Osteocyte (in vitro differentiated cells): ENCODE results near the gene CTXN1. TPM values are rescaled to one million over a fixed set of nuclear protein-coding genes. Genes with fewer than 3 reads are reported as not detected.

Experiments
- DNase-seq: peaks from one replicate; pipeline ENCODE4 v3.0.0; 2021; ENCODE audit warnings: mixed read lengths; ENCODE audit not compliant: unreplicated experiment; ENCODE audit errors: extremely low spot score
- H3K27ac Mint-ChIP-seq: one replicate; pipeline ENCODE4 v1.8.0; 2021; ENCODE audit warnings: mild to moderate bottlenecking, mixed read lengths; ENCODE audit not compliant: unreplicated experiment
- H3K27me3 Mint-ChIP-seq: one replicate; pipeline ENCODE4 v1.8.0; 2021; ENCODE audit warnings: mixed read lengths; ENCODE audit not compliant: unreplicated experiment
- H3K36me3 Mint-ChIP-seq: one replicate; pipeline ENCODE4 v1.8.0; 2021; ENCODE audit warnings: mixed read lengths; ENCODE audit not compliant: unreplicated experiment
- H3K4me1 Mint-ChIP-seq: one replicate; pipeline ENCODE4 v1.8.0; 2021; ENCODE audit warnings: mixed read lengths; ENCODE audit not compliant: unreplicated experiment
- H3K4me3 Mint-ChIP-seq: one replicate; pipeline ENCODE4 v1.8.0; 2021; ENCODE audit warnings: mild to moderate bottlenecking, moderate library complexity, mixed read lengths; ENCODE audit not compliant: unreplicated experiment
- H3K9me3 Mint-ChIP-seq: one replicate; pipeline ENCODE4 v1.8.0; 2021; ENCODE audit warnings: mixed read lengths; ENCODE audit not compliant: unreplicated experiment
- CTCF ChIP-seq: fragments of 200-600 bp; sonication (generic); IDR thresholded peaks from 2 replicates; pipeline ENCODE4 v1.5.0; 2021; ENCODE audit warnings: antibody characterized with exemption, mild to moderate bottlenecking, moderate library complexity
- total RNA-seq: library from RNA; stranded (reverse); gene quantifications from 2 replicates; pipeline ENCODE4 v1.2.1, GENCODE V29; 2021

CTXN1 gene
- total RNA-seq, 1 donor from 2014 or later, result 28.8 TPM

- peaks cover 17% of the 10 kb centered on the region for H3K4me1 Mint-ChIP-seq
- H3K27me3 Mint-ChIP-seq, result no peaks in the 10 kb centered on the region
- H3K4me3 Mint-ChIP-seq, result peak overlapping the region; percentile 86
- no peak overlapping the region for H3K27ac Mint-ChIP-seq
- H3K36me3 Mint-ChIP-seq, result peaks cover 13% of the 10 kb centered on the region
- no peak for DNase-seq
- TF ChIP-seq CTCF, result no peak
- H3K9me3 Mint-ChIP-seq, result no peaks in the 10 kb centered on the region
Observed at GRCh38 chr19:7941895-7942596, 16.1 kb upstream of the CTXN1 start.

GRCh38 chr19:7940841-7941240 is 14.9 kb upstream of the CTXN1 start:
- DNase-seq, result no peak
- Mint-ChIP-seq H3K4me1 (peaks cover 17% of the 10 kb centered on the region), H3K27ac (no peak overlapping the region), H3K9me3 (no peaks in the 10 kb centered on the region), H3K27me3 (no peaks in the 10 kb centered on the region), H3K4me3 (no peak overlapping the region), H3K36me3 (peaks cover 18% of the 10 kb centered on the region)
- TF ChIP-seq CTCF, result no peak

GRCh38 chr19:7934766-7935165 is 8.8 kb upstream of the CTXN1 start:
- no peaks in the 10 kb centered on the region for H3K9me3 Mint-ChIP-seq
- H3K36me3 Mint-ChIP-seq, result peaks cover 33% of the 10 kb centered on the region
- no peak for DNase-seq
- no peaks in the 10 kb centered on the region for H3K27me3 Mint-ChIP-seq
- no peak for TF ChIP-seq CTCF
- peaks cover 8% of the 10 kb centered on the region for H3K4me1 Mint-ChIP-seq
- H3K27ac Mint-ChIP-seq, result no peak overlapping the region
- no peak overlapping the region for H3K4me3 Mint-ChIP-seq

GRCh38 chr19:7933828-7934725 is 8.1 kb upstream of the CTXN1 start:
- no peak for DNase-seq
- Mint-ChIP-seq H3K4me1 (peaks cover 15% of the 10 kb centered on the region), H3K4me3 (no peak overlapping the region), H3K36me3 (peaks cover 33% of the 10 kb centered on the region), H3K27me3 (no peaks in the 10 kb centered on the region), H3K9me3 (no peaks in the 10 kb centered on the region), H3K27ac (no peak overlapping the region)
- no peak for TF ChIP-seq CTCF

GRCh38 chr19:7933411-7933810 is 7.5 kb upstream of the CTXN1 start:
- no peak overlapping the region for H3K4me3 Mint-ChIP-seq
- no peaks in the 10 kb centered on the region for H3K9me3 Mint-ChIP-seq
- H3K27ac Mint-ChIP-seq, result no peak overlapping the region
- peaks cover 32% of the 10 kb centered on the region for H3K36me3 Mint-ChIP-seq
- no peak for DNase-seq
- H3K4me1 Mint-ChIP-seq, result peaks cover 22% of the 10 kb centered on the region
- peak; percentile 39 for TF ChIP-seq CTCF
- H3K27me3 Mint-ChIP-seq, result no peaks in the 10 kb centered on the region
